Hepatocyte (in vitro differentiated cells): ENCODE data around the gene WDR74.

Experiments
- CTCF ChIP-seq: fragments of 200-600 bp; sonication (generic); IDR thresholded peaks from 2 replicates; pipeline ENCODE4 v1.5.1; 2016; ENCODE audit warnings: antibody characterized with exemption, mild to moderate bottlenecking; ENCODE audit not compliant: poor library complexity
- EZH2 ChIP-seq: fragments of 200-600 bp; sonication (generic); IDR thresholded peaks from 2 replicates; pipeline ENCODE4 v1.6.1; 2016; ENCODE audit warnings: antibody characterized with exemption, mild to moderate bottlenecking, borderline replicate concordance

GRCh38 chr11:62831520-62832335 lies 7.7 kb downstream of the WDR74 start, which contains the start of gene STX5:
- no peak for TF ChIP-seq CTCF
- TF ChIP-seq EZH2: no peak
